Measurements from ENCODE around the gene HSPB6.
"Not testable (repeated sequence)": the region's sequence is repeated elsewhere in the genome, so short reads cannot be mapped to it uniquely, and the experiment has no call there.

HSPB6 gene

GRCh38 chr19:35731779-35732405 lies 24.9 kb downstream of the HSPB6 start:
- DNase-seq (ENCODE audit: low read depth in 2 of 2): no peak

GRCh38 chr19:35731353-35731752 lies 25.5 kb downstream of the HSPB6 start:
- no peak for DNase-seq (ENCODE audit: low read depth in 2 of 2)

GRCh38 chr19:35730326-35730725 lies 26.5 kb downstream of the HSPB6 start:
- no peak for DNase-seq (ENCODE audit: low read depth in 2 of 2)

- DNase-seq (ENCODE audit: low read depth in 2 of 2): no peak
Observed at GRCh38 chr19:35729763-35730162, 27.1 kb downstream of the HSPB6 start.

GRCh38 chr19:35729021-35729420 lies 27.8 kb downstream of the HSPB6 start:
- no peak for DNase-seq (ENCODE audit: low read depth in 2 of 2)

GRCh38 chr19:35727956-35728706 lies 28.7 kb downstream of the HSPB6 start:
- no peak for DNase-seq (ENCODE audit: low read depth in 2 of 2)

- DNase-seq (ENCODE audit: low read depth in 2 of 2): no peak
Observed at GRCh38 chr19:35727053-35727955, 29.5 kb downstream of the HSPB6 start.

GRCh38 chr19:35725216-35725861 lies 31.5 kb downstream of the HSPB6 start:
- DNase-seq (ENCODE audit: low read depth in 2 of 2): no peak

- DNase-seq (ENCODE audit: low read depth in 2 of 2): no peak
Observed at GRCh38 chr19:35724560-35724959, 32.3 kb downstream of the HSPB6 start.

GRCh38 chr19:35724132-35724531 lies 32.7 kb downstream of the HSPB6 start:
- not testable (repeated sequence) for DNase-seq (ENCODE audit: low read depth in 2 of 2)

- DNase-seq (ENCODE audit: low read depth in 2 of 2): no peak
Observed at GRCh38 chr19:35723671-35724070, 33.2 kb downstream of the HSPB6 start.

GRCh38 chr19:35722897-35723296 lies 33.9 kb downstream of the HSPB6 start:
- DNase-seq (ENCODE audit: low read depth in 2 of 2): no peak

- no peak for DNase-seq (ENCODE audit: low read depth in 2 of 2)
Observed at GRCh38 chr19:35722461-35722860, 34.4 kb downstream of the HSPB6 start.

- DNase-seq (ENCODE audit: low read depth in 2 of 2): no peak
Observed at GRCh38 chr19:35721374-35721773, 35.5 kb downstream of the HSPB6 start.

- DNase-seq (ENCODE audit: low read depth in 2 of 2): no peak
Observed at GRCh38 chr19:35720648-35721047, 36.2 kb downstream of the HSPB6 start.

GRCh38 chr19:35720163-35720524 lies 36.7 kb downstream of the HSPB6 start:
- DNase-seq (ENCODE audit: low read depth in 2 of 2): no peak

- DNase-seq (ENCODE audit: low read depth in 2 of 2): no peak
Observed at GRCh38 chr19:35719402-35720162, 37.2 kb downstream of the HSPB6 start.

- no peak for DNase-seq (ENCODE audit: low read depth in 2 of 2)
Observed at GRCh38 chr19:35718345-35719041, 38.3 kb downstream of the HSPB6 start.

- peak; percentile 91 for DNase-seq (ENCODE audit: low read depth in 2 of 2)
Observed at GRCh38 chr19:35717665-35718344, 39.0 kb downstream of the HSPB6 start, which contains the start of gene KMT2B. Gene KMT2B, plus strand, starts transcription at chr19:35718003. Its CDS starts 16 bp downstream, at chr19:35718019.
